Measurements from ENCODE around the gene BAIAP2.

BAIAP2 gene

DNA sequence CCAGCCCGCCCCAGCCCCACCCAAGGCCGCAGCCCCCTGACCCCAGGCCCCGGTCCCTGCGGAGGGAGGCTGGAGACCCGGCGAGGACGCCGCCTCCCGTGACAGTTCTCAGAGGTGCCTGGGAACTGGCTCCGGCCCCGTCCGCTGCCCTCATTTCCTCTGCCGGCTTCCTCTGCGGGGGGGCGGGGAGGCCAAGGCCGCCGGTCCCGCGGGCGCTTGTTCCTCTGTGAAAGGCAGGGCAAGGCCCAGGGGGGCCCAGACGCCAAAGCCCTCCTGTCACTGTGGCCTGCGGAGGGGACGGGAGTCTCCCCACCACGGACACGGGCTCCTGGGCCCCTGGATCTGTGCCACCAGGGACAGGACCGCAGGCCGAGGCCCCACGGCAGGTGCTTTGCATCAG lies 125.4 kb downstream of the BAIAP2 start:
- Histone ChIP-seq H4K20me1 (ENCODE audit: low read depth, low read length) (no peaks in the 10 kb centered on the region), H3F3A (ENCODE audit: insufficient read depth) (no peaks in the 10 kb centered on the region), H3K9ac (ENCODE audit: low read length) (no peak overlapping the region), H3K4me3 (ENCODE audit: insufficient read depth, low read length, poor library complexity, severe bottlenecking) (no peak overlapping the region), H3K9me3 (ENCODE audit: insufficient read depth, low read length) (no peaks in the 10 kb centered on the region), H2AFZ (ENCODE audit: low read depth, low read length, severe bottlenecking) (no peak overlapping the region), H3K79me2 (ENCODE audit: insufficient read depth, low read length) (no peaks in the 10 kb centered on the region), H3K9me2 (replicated peaks; ENCODE audit: insufficient read depth, low read length) (no peaks in the 10 kb centered on the region), H3K4me2 (ENCODE audit: low read depth, low read length, poor library complexity, severe bottlenecking) (no peak overlapping the region), H3K27ac (ENCODE audit: low read depth, low read length) (no peak overlapping the region), H3K36me3 (ENCODE audit: low read length) (no peaks in the 10 kb centered on the region), H3K27me3 (ENCODE audit: low read length) (no peaks in the 10 kb centered on the region)
- no peak for TF ChIP-seq CTCF (IDR thresholded peaks at IDR 0.05; ENCODE audit: insufficient read depth, low read length, poor library complexity, severe bottlenecking)
- TF ChIP-seq EZH2phosphoT487 (conservative IDR thresholded peaks at IDR 0.05; ENCODE audit: low read length): no peak

DNA sequence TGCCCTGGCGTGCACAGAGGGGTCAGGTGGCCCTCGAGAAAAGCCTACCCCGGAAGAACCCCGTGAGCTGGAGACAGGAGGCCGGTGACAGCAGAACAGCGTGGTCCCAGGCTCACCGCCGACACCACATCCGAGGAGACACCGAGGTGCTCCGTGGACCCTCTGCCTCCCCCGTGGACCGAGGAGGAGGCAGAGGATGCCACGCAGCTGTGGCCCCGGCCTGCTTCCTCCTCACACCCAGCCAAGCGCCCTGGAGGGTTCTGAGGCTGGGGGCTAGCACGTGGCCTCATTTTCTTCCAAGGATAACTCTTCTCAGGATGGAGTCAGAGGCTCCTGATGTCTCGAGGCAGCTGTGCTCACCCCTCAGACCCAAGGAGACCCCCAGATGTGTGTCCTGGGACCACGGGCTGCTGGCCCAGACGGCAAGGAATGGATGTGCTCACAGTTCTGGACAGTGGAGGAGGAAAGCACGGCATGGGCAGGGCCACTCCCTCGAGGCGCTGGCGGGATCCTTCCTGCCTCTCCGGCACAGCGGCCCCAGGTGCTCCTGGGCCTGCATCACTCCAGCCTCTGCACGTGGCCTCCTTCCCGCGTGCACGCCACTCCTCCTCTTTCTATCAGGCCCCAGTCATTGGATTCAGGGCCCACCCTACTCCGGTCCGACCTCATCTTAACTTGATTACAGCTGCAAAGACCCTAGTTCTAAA lies 125.9 kb downstream of the BAIAP2 start:
- no peaks in the 10 kb centered on the region for H3K9me3 ChIP-seq (ENCODE audit: insufficient read depth, low read length)
- H2AFZ ChIP-seq (ENCODE audit: low read depth, low read length, severe bottlenecking): no peak overlapping the region
- H3K9ac ChIP-seq (ENCODE audit: low read length): no peak overlapping the region
- H3K79me2 ChIP-seq (ENCODE audit: insufficient read depth, low read length): no peaks in the 10 kb centered on the region
- H3K36me3 ChIP-seq (ENCODE audit: low read length): no peaks in the 10 kb centered on the region
- H3K4me3 ChIP-seq (ENCODE audit: insufficient read depth, low read length, poor library complexity, severe bottlenecking): no peak overlapping the region
- H3K4me2 ChIP-seq (ENCODE audit: low read depth, low read length, poor library complexity, severe bottlenecking): no peak overlapping the region
- no peaks in the 10 kb centered on the region for H3K27me3 ChIP-seq (ENCODE audit: low read length)
- no peak overlapping the region for H3K27ac ChIP-seq (ENCODE audit: low read depth, low read length)
- TF ChIP-seq EZH2phosphoT487 (conservative IDR thresholded peaks at IDR 0.05; ENCODE audit: low read length) (no peak), CTCF (IDR thresholded peaks at IDR 0.05; ENCODE audit: insufficient read depth, low read length, poor library complexity, severe bottlenecking) (no peak)
- no peaks in the 10 kb centered on the region for H3K9me2 ChIP-seq (replicated peaks; ENCODE audit: insufficient read depth, low read length)
- no peaks in the 10 kb centered on the region for H4K20me1 ChIP-seq (ENCODE audit: low read depth, low read length)
- no peaks in the 10 kb centered on the region for H3F3A ChIP-seq (ENCODE audit: insufficient read depth)

DNA sequence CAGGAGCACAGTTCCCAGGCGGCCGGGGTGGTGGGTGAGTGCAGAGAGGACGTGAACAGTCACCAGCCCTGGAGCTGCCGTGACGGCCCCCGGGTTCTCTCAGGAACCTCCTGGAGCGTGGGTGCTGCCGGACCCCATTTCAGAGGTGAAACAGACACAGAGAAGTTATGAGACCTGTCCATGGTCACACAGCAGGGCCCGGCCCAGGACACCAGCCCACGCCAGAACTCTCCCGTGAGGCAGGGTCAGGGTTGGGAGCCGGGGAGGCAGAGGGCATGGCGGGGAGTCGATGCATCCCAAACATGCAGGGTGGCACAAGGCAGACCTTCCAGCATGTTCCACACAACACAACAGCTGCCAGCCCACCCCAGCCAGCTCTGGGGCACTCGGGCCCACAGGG lies 126.6 kb downstream of the BAIAP2 start:
- no peak overlapping the region for H3K9ac ChIP-seq (ENCODE audit: low read length)
- no peak overlapping the region for H3K27ac ChIP-seq (ENCODE audit: low read depth, low read length)
- TF ChIP-seq CTCF (IDR thresholded peaks at IDR 0.05; ENCODE audit: insufficient read depth, low read length, poor library complexity, severe bottlenecking): no peak
- H3K4me2 ChIP-seq (ENCODE audit: low read depth, low read length, poor library complexity, severe bottlenecking): no peak overlapping the region
- no peaks in the 10 kb centered on the region for H3K79me2 ChIP-seq (ENCODE audit: insufficient read depth, low read length)
- H2AFZ ChIP-seq (ENCODE audit: low read depth, low read length, severe bottlenecking): no peak overlapping the region
- H3K27me3 ChIP-seq (ENCODE audit: low read length): no peaks in the 10 kb centered on the region
- H3K36me3 ChIP-seq (ENCODE audit: low read length): no peaks in the 10 kb centered on the region
- no peaks in the 10 kb centered on the region for H3K9me2 ChIP-seq (replicated peaks; ENCODE audit: insufficient read depth, low read length)
- H3K9me3 ChIP-seq (ENCODE audit: insufficient read depth, low read length): no peaks in the 10 kb centered on the region
- H3F3A ChIP-seq (ENCODE audit: insufficient read depth): no peaks in the 10 kb centered on the region
- H3K4me3 ChIP-seq (ENCODE audit: insufficient read depth, low read length, poor library complexity, severe bottlenecking): no peak overlapping the region
- no peaks in the 10 kb centered on the region for H4K20me1 ChIP-seq (ENCODE audit: low read depth, low read length)

Data from SU-DHL-6 (cell line).